GM19043 (cell line): ENCODE measurements around the gene LRRC46.

Experiments
- ATAC-seq: cut with Tn5 transposase; IDR thresholded peaks from one replicate; pipeline ENCODE4 v1.9.1; 2021; ENCODE audit warnings: low read depth; ENCODE audit not compliant: unreplicated experiment

LRRC46 gene

DNA sequence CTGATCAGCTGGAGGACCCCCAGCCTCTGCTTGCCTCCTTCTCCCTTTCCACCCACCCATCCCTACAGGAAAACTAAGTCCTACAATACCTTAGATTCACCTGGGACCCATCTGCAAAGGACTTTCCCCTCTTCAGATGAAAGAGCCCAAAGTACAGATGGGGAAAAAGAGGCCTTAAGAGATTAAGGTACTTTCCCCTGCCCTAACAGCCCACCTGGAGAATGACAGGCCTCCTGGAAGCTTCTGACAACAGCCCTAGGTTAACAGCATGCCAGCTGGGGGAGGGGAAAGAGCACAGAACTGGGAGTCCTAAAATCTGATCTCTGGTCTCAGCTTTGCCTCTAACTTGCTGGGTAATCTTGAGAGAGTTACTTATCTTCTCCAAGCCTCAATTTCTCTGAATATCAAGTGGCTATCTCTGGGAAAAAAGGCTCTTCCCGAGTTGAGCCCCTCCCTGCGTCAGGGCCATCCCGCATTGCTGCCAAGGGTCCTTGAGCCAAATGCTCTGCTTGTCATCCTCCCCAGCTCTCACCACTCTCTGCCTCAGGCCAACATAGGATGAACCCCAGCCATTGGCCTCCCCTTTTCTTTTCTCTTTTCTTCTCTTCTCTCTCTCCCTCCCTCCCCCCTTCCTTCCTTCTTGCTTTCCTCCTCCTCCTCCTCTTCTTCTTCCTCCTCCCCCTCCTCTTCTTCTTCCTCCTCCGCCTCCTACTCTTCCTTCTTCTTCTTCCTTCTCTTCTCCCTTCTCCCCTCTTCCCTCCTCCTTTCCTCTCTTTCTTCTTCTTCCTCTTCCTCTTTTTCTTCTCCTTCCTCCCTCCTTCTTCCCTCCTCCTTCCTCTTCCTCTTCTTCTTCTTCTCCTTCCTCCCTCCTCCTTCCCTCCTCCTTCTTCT, 42.0 kb downstream of the LRRC46 start:
- ATAC-seq: no peak

DNA sequence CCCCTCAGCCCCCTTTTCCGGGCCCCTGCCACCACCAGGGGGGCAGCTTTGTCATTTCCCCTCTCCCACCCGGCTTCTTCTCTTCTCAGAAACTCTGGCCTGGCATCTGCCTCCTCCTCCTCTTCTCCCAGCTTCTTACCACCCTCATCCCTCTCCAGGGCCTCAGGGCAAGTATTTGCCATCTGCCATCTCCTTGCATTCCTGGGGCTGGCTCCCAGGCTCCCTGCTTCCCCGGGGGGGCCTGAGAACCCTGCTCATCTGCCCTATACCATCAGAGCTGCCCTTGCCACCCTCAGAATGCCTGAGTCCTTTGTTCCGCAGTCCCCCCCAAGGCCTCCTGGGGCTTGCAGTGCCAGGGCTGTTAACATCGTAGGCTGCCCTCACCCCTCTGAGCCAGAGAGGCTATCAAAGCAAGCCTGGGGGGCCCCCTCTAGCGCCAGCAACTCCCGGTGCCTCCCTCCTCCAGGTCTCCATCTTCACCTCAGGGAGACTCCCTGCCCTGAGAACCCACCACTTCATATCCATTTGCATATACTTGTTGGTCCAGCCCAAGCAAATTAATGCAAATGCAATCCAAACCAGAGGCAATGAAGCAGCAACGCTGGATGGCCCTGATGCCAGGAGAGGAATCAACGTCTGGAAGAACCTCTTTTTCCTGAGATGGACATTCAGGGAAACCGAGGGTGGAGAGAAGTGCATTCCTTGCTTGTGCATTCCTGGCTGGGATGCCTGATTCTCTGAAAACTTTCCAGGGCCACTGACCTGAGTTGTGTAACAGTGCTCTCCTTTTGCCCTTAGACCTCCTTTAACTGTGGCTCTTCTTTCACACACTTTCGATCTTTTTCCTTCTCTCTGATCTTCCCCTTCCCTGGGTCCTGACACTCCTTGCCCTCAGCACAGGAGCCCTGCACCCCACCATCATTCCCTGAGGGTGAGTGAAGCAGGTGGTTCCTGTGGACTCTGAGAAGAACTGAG, 43.8 kb downstream of the LRRC46 start:
- ATAC-seq: no peak

GRCh38 chr17:47877368-47878034, 46.0 kb downstream of the LRRC46 start:
- ATAC-seq: no peak

GRCh38 chr17:47878203-47879027, 46.9 kb downstream of the LRRC46 start:
- ATAC-seq: no peak

- ATAC-seq: no peak
Observed at GRCh38 chr17:47879028-47879585, 47.6 kb downstream of the LRRC46 start.

- ATAC-seq: no peak
Observed at GRCh38 chr17:47879776-47880454, 48.4 kb downstream of the LRRC46 start.

DNA sequence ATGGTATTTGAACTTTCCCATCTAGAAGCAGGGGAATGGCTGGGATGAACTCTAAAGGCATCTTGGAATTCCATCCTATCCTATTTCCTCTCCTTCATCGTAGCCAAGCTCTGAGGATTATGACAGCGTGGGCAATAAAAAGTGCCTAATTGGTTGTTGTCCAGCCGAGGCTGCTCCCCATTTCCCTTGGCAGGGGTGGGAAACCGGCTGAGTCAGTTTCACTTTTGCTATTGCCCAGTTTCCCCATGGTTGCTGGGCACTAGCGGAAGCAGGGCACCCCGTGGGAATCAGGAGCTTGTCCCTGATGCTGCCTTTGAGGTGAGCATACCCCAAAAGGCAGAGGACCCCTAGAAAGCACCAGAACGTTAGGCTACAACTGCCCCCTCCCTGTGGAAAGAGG, 50.8 kb downstream of the LRRC46 start:
- no peak for ATAC-seq

DNA sequence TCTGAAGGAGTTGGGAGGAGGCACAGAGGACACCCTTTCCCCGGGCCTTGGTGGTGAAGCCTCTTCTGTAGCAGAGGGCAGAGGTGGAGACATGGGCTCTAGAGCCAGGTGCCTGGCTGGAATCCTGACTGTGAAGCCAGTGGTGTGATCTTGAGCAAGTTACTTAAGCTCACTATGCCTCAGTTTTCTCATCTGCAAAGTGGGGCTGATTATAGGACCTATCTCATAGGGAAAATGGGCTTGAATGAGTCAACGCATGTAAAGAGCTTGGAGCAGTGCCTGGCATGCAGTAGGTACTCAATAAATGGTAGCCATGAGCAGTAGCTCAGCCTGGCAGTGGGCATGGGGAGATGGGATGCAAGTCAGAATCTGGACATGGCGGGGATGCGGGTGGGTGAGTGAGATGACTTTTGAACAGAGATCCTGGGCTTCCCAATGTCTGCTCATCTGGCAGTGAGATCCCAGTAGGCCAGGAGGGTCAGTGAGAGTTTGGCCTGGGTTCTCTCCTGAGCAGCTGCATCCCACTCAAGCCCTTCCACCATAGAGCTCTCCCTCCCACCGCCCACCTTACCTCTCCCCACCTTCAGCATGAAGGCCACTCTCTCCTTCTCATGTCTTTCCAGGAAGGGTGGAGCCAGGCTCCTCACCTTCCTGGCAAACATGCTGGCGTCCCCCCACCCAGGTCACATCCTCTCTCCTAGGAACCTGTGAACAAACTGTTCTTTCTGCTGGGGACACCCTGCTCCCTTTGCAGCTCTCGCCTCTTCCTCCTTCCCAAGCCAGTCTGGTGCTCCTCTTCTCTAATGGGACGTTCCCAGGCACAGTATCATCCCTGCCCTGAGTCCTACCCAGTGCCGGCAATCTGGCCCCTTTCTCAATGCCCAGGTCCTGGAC, 51.5 kb downstream of the LRRC46 start:
- no peak for ATAC-seq

- no peak for ATAC-seq
Observed at GRCh38 chr17:47883589-47884426, 52.3 kb downstream of the LRRC46 start.

GRCh38 chr17:47884427-47884740, 52.9 kb downstream of the LRRC46 start:
- no peak for ATAC-seq

- no peak for ATAC-seq
Observed at GRCh38 chr17:47884905-47885730, 53.6 kb downstream of the LRRC46 start.
